KOPT-K1 (cell line): ENCODE data around the gene NAMPT.
"Not testable (repeated sequence)": the region's sequence is repeated elsewhere in the genome, so short reads cannot be mapped to it uniquely, and the experiment has no call there.

Source experiments
- H3K27ac ChIP-seq: fragments of 200-600 bp; sonication (generic); 2 replicates; pipeline ENCODE4 v1.5.1; 2016; ENCODE audit warnings: antibody characterized with exemption, mild to moderate bottlenecking, low read depth, low read length; ENCODE audit not compliant: poor library complexity, severe bottlenecking
- H3K36me3 ChIP-seq: fragments of 200-600 bp; sonication (generic); 2 replicates; pipeline ENCODE4 v1.5.1; 2017; ENCODE audit warnings: antibody characterized with exemption, mild to moderate bottlenecking, low read length, moderate library complexity; ENCODE audit not compliant: insufficient read depth
- H3K9me3 ChIP-seq: fragments of 200-600 bp; sonication (generic); 2 replicates; pipeline ENCODE4 v1.5.1; 2017; ENCODE audit warnings: antibody characterized with exemption, low read length, mild to moderate bottlenecking; ENCODE audit not compliant: insufficient read depth, poor library complexity, severe bottlenecking

NAMPT gene

DNA sequence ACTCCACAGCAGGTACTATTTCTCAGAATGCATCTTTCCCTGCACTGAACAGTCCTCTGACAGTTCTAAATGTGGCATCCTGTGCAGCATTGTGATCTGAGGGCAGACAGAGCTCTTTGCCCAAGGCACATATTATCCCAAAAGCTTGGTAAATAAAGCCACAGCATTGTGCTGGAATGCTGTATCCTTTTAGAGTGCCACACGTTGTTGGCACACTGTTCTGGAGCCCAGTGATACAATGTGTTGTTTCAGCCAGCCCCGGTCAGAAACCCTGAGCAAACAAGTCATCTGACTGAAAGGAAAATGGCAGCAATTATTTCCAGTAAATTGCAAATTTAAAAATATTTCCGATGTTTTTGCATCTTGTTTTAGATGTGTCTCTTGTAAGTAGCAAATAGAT, 45.4 kb downstream of the NAMPT start:
- Histone ChIP-seq H3K27ac (no peak overlapping the region), H3K9me3 (no peaks in the 10 kb centered on the region)

GRCh38 chr7:106238830-106239229, 46.0 kb downstream of the NAMPT start:
- H3K36me3 ChIP-seq = no peaks in the 10 kb centered on the region
- no peaks in the 10 kb centered on the region for H3K9me3 ChIP-seq
- H3K27ac ChIP-seq = no peak overlapping the region

More for the DNA sequence above, 45.4 kb downstream of the NAMPT start:
- H3K36me3 ChIP-seq = no peaks in the 10 kb centered on the region

GRCh38 chr7:106236065-106236464, 48.7 kb downstream of the NAMPT start:
- H3K27ac ChIP-seq = no peak overlapping the region
- peaks cover 8% of the 10 kb centered on the region for H3K9me3 ChIP-seq
- H3K36me3 ChIP-seq = no peaks in the 10 kb centered on the region

DNA sequence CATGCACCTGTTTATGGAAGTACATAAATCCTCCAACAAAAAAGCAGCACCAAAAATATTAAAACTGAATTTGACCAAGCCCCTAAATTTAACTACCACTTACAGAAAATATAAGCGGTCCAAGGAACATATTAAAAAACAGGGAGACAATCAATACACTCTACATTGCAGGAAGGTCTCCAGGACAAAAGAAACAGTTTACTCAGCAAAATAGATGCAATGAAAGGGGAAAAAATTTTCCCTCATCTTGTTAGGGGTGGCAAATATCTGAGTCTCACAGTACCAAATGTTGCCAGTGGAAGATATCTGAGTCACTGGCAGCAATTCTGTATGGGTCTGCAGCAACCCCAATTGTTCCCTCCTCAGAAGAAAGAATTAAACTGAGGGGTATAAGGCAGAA, 50.4 kb downstream of the NAMPT start:
- Histone ChIP-seq H3K9me3 (peaks cover 8% of the 10 kb centered on the region), H3K27ac (no peak overlapping the region), H3K36me3 (no peaks in the 10 kb centered on the region)

DNA sequence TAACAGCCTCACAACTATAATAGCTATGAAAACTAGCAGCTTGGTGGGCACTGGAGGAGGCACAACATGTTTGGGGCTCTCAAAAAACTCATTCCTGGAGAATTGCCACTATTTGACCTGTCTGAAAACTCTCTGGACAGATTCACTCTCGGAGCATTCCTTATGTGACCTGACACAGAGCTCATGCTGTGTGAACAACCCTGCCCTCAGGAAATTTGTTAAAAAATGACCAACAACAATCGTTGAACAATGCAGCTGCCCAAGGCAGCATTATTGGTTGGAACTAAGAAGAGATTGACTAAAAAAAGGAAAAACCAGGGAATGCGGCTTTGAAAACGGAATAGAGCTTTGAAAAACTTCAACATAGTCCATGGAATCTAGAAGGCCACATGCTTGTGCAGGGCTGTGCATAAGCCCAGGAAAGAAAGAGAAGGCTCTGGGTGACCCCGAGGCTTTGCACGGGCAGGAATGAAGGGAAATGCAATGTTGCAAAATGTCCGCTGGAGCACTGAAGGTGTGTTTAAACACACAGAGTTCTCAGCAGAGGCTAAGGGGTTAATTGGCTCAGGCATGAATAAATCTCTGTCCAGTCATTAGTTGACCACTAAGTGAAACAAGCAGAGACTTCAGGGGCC, 52.8 kb downstream of the NAMPT start:
- H3K36me3 ChIP-seq = no peaks in the 10 kb centered on the region
- H3K27ac ChIP-seq = no peak overlapping the region

GRCh38 chr7:106225856-106226255, 58.9 kb downstream of the NAMPT start:
- H3K9me3 ChIP-seq = no peaks in the 10 kb centered on the region
- no peaks in the 10 kb centered on the region for H3K36me3 ChIP-seq
- no peak overlapping the region for H3K27ac ChIP-seq

More for the DNA sequence above, 52.8 kb downstream of the NAMPT start:
- H3K9me3 ChIP-seq = peaks cover 8% of the 10 kb centered on the region

GRCh38 chr7:106224797-106225196, 60.0 kb downstream of the NAMPT start:
- H3K27ac ChIP-seq = no peak overlapping the region
- no peaks in the 10 kb centered on the region for H3K36me3 ChIP-seq

DNA sequence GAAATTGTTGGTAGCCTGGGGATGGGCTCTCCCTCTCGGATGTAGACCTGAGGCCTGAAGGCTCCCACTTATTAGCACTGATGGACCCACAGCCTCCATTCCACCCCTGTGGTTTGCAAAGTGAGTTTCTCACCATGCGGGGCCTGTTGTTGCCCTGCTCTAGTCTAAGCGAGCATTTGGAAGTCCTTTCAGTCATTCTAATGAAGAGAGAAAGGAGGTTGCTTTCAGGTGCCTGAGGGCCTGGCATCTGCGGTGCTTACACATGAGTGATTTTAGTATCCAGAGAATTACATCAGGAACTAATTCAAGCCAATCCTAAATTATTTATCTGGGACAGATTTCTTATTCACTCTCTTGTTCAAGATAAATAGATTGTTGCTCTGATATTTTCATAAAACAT, 61.6 kb downstream of the NAMPT start:
- Histone ChIP-seq H3K27ac (no peak overlapping the region), H3K9me3 (no peaks in the 10 kb centered on the region), H3K36me3 (no peaks in the 10 kb centered on the region)

More at GRCh38 chr7:106224797-106225196, 60.0 kb downstream of the NAMPT start:
- H3K9me3 ChIP-seq = no peaks in the 10 kb centered on the region

DNA sequence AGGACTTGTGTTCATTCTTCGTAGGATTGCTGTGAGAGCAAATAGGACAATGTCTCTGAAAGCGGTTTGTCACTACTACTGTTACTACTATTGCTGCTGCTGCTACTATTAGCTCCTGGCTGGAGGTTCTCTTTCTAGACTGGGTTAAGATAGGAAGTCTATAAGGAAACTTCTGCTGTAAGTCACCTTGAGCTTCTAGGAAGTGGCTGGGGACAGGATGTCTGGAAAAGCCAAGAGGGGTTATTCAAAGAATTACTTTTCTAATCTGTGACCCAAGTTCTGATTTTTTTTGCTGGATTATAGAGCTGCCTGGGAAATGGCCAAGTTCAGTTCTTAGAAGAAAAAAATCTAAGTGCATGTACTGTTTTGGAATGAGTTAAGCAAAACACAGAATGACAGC, 62.2 kb downstream of the NAMPT start:
- Histone ChIP-seq H3K27ac (no peak overlapping the region), H3K36me3 (no peaks in the 10 kb centered on the region), H3K9me3 (no peaks in the 10 kb centered on the region)

GRCh38 chr7:106220307-106220706, 64.5 kb downstream of the NAMPT start:
- no peaks in the 10 kb centered on the region for H3K9me3 ChIP-seq
- no peak overlapping the region for H3K27ac ChIP-seq
- H3K36me3 ChIP-seq = no peaks in the 10 kb centered on the region

GRCh38 chr7:106219170-106219569, 65.6 kb downstream of the NAMPT start:
- H3K27ac ChIP-seq = no peak overlapping the region
- no peaks in the 10 kb centered on the region for H3K36me3 ChIP-seq
- no peaks in the 10 kb centered on the region for H3K9me3 ChIP-seq

DNA sequence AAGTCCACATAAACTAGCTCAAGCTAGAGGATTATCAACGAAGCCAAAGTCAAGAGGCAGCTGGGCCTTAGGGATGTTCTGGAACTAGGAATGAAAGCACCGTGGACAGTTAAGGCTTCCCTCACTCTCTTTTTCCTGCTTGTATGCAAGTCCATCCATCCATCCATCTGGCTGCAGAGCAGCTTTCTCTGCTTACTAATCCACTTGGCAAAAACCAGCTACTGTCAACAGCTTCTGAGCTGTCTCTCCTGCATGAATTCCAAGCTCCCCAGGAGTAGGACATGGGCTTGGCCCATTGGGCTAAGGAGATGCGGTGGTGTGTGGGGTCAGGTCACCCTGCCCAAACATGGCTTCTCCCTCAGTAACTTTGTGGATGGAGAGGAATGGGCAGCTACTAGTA, 66.2 kb downstream of the NAMPT start:
- no peaks in the 10 kb centered on the region for H3K36me3 ChIP-seq
- no peaks in the 10 kb centered on the region for H3K9me3 ChIP-seq
- H3K27ac ChIP-seq = no peak overlapping the region

- H3K9me3 ChIP-seq = no peaks in the 10 kb centered on the region
- no peak overlapping the region for H3K27ac ChIP-seq
Observed at GRCh38 chr7:106216923-106217542, 67.8 kb downstream of the NAMPT start.

DNA sequence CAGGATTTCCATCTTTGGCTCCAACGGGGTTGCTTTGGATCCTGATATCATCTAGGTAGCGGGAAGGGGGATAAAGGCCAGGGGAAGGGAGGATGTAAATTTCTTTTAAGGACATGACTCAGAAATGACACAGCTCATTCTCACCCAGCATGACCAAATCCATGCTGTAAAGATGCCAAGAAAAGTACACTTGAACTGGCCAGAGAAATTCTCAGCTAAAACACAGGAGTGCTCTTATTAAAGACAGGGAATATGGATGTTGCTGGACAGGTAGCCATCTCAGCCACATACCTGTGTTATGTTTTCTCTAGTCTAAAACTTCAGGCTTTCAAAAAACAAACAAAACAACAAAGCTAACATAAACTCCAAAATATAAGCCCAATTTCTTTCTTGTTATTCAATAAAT, 68.3 kb downstream of the NAMPT start:
- H3K9me3 ChIP-seq = no peaks in the 10 kb centered on the region
- no peak overlapping the region for H3K27ac ChIP-seq
- no peaks in the 10 kb centered on the region for H3K36me3 ChIP-seq

More at GRCh38 chr7:106216923-106217542, 67.8 kb downstream of the NAMPT start:
- no peaks in the 10 kb centered on the region for H3K36me3 ChIP-seq

- no peaks in the 10 kb centered on the region for H3K36me3 ChIP-seq
- no peaks in the 10 kb centered on the region for H3K9me3 ChIP-seq
- H3K27ac ChIP-seq = no peak overlapping the region
Observed at GRCh38 chr7:106215868-106216516, 68.8 kb downstream of the NAMPT start.

GRCh38 chr7:106208944-106209343, 75.8 kb downstream of the NAMPT start:
- not testable (repeated sequence) for H3K27ac ChIP-seq, H3K36me3 ChIP-seq, H3K9me3 ChIP-seq
